Astrocyte of the hippocampus (primary cell): ENCODE measurements around the gene KLC1.
A peak's percentile ranks its signal among the peaks of the same experiment; 100 is the strongest.

Experiments used
- DNase-seq: peaks from one replicate; pipeline ENCODE4 v3.0.0; 2011; ENCODE audit warnings: low read depth, low spot score

The KLC1 gene

GRCh38 chr14:103625356-103626095 lies 3.5 kb upstream of the KLC1 start:
- DNase-seq: no peak

- DNase-seq: no peak
Measured at GRCh38 chr14:103626146-103626850, 2.7 kb upstream of the KLC1 start.

- DNase-seq: no peak
Measured at GRCh38 chr14:103627073-103628025, 1.7 kb upstream of the KLC1 start.

- DNase-seq: peak; percentile 91
Measured at GRCh38 chr14:103628221-103628683, 759 bp upstream of the KLC1 start.

GRCh38 chr14:103629503-103630121 lies 601 bp downstream of the KLC1 start:
- DNase-seq: peak; percentile 50

- no peak for DNase-seq
Measured at GRCh38 chr14:103630364-103631108, 1.5 kb downstream of the KLC1 start.

- DNase-seq: no peak
Measured at GRCh38 chr14:103633391-103633790, 4.4 kb downstream of the KLC1 start.

GRCh38 chr14:103634156-103634555 lies 5.1 kb downstream of the KLC1 start:
- DNase-seq: no peak

GRCh38 chr14:103638594-103638993 lies 9.6 kb downstream of the KLC1 start:
- DNase-seq: no peak

- DNase-seq: peak; percentile 77
Measured at GRCh38 chr14:103641161-103641560, 12.2 kb downstream of the KLC1 start.

- no peak for DNase-seq
Measured at GRCh38 chr14:103646189-103646588, 17.2 kb downstream of the KLC1 start.

GRCh38 chr14:103649001-103649400 lies 20.0 kb downstream of the KLC1 start:
- no peak for DNase-seq

- DNase-seq: no peak
Measured at GRCh38 chr14:103650213-103650612, 21.2 kb downstream of the KLC1 start.

GRCh38 chr14:103651585-103651984 lies 22.6 kb downstream of the KLC1 start:
- no peak for DNase-seq

- DNase-seq: no peak
Measured at GRCh38 chr14:103652806-103653205, 23.8 kb downstream of the KLC1 start.

GRCh38 chr14:103653336-103653735 lies 24.3 kb downstream of the KLC1 start:
- peak; percentile 83 for DNase-seq

- no peak for DNase-seq
Measured at GRCh38 chr14:103653805-103654204, 24.8 kb downstream of the KLC1 start.

GRCh38 chr14:103654619-103655018 lies 25.6 kb downstream of the KLC1 start:
- DNase-seq: no peak

- no peak for DNase-seq
Measured at GRCh38 chr14:103656031-103656755, 27.2 kb downstream of the KLC1 start.

GRCh38 chr14:103656756-103657133 lies 27.7 kb downstream of the KLC1 start:
- no peak for DNase-seq
